HG03432 (cell line): ENCODE data around the gene NDUFAF2.
"Not testable (repeated sequence)": the region's sequence is repeated elsewhere in the genome, so short reads cannot be mapped to it uniquely, and the experiment has no call there.

Source experiments
- ATAC-seq: cut with Tn5 transposase; IDR thresholded peaks from one replicate; pipeline ENCODE4 v1.9.1; 2021; ENCODE audit warnings: mild to moderate bottlenecking, moderate library complexity; ENCODE audit not compliant: unreplicated experiment

NDUFAF2 gene, protein sequence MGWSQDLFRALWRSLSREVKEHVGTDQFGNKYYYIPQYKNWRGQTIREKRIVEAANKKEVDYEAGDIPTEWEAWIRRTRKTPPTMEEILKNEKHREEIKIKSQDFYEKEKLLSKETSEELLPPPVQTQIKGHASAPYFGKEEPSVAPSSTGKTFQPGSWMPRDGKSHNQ

DNA sequence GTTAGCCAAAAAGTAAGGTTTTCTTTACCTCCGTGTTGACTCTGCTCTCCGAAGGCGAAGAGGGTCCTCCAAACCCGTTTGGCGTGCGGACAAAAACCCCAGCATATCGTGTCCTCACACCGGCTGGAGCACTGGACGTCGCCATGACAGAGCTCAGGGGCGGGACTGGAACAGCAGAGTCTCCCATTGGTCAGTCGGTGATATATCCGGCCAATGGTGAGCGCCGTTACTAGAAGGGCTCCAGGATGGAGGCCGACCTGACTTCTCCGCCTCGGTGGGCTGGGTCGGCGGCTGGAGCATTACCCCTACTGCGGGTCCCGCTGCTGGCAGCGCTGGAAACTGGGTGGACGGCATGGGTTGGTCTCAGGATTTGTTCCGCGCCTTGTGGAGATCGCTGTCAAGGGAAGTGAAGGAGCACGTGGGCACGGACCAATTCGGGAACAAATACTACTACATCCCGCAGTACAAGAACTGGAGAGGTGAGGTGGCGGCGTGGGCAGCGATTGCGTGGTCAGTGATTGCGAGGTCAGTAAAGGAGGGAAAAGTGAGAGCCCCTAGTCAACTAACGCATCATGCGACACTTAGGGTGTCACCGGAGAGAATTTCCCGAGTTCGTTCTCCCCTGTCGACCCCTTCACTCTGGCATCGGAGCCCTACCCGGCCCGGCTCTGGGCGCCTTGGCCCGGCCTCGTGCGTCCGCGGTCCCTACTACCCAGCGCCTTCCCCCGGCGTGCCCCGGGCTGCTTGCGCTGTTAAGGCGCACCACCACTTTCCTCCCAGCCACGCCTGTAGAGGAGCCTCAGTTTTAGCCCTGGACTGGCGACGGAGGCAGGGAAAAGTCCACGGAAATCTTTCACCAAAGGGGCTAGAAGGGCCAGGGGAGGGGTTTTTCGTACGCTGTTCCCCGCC is at the start of gene NDUFAF2, which contains the start of gene ERCC8:
Gene NDUFAF2, plus strand, starts transcription at position 302 of the 909 bp plus-strand sequence. Its CDS starts 51 bp downstream, at position 353.
Gene ERCC8, minus strand, starts transcription at position 167 of the 909 bp plus-strand sequence. Its CDS starts 62 bp downstream, at position 105.
- ATAC-seq: peak; percentile 99

GRCh38 chr5:60896991-60897390 is 48.0 kb upstream of the NDUFAF2 start:
- ATAC-seq: no peak

GRCh38 chr5:60903356-60903755 is 41.6 kb upstream of the NDUFAF2 start:
- ATAC-seq: no peak

GRCh38 chr5:60916646-60917045 is 28.4 kb upstream of the NDUFAF2 start:
- no peak for ATAC-seq

DNA sequence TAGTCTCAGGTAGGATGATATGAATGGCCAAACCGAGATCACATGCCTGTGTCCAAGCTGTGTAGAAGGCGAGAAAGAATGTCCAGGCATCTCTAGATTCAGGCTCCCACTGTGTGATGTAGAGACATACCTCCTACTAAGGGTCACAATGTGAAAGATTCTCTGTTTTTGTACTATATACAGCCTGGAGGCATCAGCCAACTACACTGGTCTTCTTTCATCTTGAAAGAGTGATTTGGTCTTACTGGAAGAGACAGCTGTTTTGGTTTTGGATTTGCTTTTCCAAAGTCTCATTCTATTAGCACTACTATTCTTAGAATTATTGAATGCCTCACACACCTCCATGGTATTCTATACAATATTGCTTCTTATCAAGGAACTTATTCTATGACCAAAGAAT is 26.5 kb upstream of the NDUFAF2 start:
- no peak for ATAC-seq

GRCh38 chr5:60927450-60927849 is 17.6 kb upstream of the NDUFAF2 start:
- ATAC-seq: no peak

DNA sequence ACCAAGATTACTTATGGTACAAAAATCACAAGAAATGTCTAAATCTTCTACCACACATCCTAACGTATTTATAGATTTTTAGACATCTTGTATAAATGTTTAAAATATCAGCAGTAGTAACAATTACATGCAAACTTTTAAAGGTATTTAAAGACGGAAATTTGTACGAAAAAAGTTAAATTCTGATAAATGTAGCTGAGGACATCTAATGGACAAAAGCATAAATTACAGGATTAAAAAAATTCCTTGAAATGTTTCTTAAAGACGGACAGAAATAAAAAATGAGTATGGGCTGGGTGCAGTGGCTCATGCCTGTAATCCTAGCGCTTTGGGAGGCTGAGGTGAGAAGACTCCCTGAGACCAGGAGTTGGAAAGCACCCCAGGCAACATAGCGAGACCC is 16.0 kb upstream of the NDUFAF2 start:
- ATAC-seq: no peak

- no peak for ATAC-seq
These were observed 1.4 kb upstream of the NDUFAF2 start for GRCh38 chr5:60943624-60944023.

GRCh38 chr5:60945813-60946187 is 795 bp downstream of the NDUFAF2 start:
- peak; percentile 25 for ATAC-seq

DNA sequence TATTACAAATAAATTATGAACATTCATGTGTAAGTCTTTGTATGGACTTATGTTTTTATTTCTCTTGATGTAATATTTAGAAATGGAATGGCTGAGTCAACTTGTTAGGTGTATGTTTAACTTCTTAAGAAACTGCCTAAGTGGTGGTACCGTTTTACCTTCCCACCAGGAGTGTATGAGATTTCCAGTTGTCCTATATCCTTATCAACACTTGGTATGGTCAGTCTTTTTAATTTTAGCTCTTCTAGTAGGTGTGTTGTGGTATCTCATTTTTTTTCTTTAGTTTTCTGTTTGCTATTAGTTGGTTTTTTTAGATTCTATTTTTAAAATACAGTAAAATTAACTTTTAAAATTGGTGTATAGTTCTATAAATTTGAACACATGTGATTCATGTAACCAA is 3.7 kb downstream of the NDUFAF2 start:
- ATAC-seq: no peak

GRCh38 chr5:60955239-60955638 is 10.2 kb downstream of the NDUFAF2 start:
- no peak for ATAC-seq

DNA sequence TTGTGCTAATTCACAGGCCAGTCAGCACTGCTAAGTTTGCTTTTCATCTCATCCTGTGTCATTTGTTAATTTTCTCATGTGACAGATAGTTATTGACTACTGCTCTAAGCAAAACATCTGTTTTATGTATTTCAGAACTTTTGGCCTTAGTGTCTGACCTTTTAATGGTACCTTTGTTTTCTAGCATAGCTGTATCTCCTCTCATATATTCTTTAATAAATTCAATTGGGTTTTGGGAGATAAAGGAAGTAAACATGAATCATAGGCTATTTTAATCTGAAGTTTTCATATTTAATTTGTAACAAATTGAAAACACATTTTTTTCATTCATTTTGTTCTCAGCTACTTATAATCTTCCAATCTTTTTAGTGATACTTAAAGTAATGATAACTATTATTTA is 13.1 kb downstream of the NDUFAF2 start:
- no peak for ATAC-seq

DNA sequence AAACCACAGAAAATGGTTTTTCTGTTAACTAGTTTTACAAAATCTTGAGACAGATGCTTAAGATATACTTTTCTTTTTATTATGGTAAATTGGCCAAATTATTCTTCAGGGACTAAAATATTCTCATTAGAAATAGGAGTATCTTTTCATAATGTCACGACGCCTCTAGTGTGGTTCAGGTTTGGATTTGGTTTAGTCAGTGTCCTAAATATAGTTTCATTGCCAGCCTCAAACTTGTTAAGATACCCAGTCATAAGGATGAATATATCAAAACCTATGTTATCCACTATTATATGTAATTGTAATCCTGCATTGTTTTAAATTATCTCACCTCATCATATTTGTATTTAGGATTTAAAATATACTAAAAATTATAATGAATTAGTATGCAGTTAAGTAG is 13.7 kb downstream of the NDUFAF2 start:
- ATAC-seq: no peak

DNA sequence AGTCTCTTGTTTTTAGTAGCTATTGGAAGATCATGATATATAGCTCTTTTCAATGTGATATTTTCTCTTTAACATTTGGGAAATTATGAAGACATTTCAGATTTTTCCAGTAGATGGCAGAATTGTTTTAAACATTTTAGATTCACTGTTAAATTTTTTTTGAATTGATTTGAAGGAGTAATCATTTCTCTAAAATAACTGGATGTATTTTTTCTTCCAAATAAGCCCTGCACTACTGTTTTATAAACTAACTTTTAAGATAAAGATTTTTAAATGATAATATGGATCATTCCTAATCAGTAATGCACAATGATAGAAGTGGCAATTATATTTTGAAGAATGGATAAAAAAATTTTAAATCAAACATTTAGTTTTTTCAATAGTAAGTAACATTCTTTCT is 14.2 kb downstream of the NDUFAF2 start:
- ATAC-seq: no peak

DNA sequence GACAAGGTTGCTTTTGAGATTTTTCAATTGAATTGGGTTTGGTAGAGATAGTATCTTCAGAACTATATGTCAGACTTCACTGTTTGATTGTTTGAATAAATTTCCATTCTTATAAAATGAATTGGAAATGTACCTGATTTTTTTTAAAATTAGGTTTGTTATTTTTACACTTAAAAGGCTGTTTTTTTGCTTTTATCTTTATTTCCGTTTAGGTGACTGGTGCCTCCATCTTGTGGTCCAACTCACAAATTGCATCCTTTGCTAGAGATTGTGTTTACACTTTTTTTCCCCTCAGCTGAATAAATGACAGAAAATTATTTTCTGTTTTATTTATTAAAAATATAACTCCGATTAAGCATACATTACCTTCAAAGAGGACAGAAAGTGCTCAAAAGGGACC is 15.6 kb downstream of the NDUFAF2 start:
- no peak for ATAC-seq

GRCh38 chr5:60961685-60962084 is 16.7 kb downstream of the NDUFAF2 start:
- ATAC-seq: no peak

- ATAC-seq: peak; percentile 68
These were observed 27.2 kb downstream of the NDUFAF2 start for GRCh38 chr5:60972231-60972630.

DNA sequence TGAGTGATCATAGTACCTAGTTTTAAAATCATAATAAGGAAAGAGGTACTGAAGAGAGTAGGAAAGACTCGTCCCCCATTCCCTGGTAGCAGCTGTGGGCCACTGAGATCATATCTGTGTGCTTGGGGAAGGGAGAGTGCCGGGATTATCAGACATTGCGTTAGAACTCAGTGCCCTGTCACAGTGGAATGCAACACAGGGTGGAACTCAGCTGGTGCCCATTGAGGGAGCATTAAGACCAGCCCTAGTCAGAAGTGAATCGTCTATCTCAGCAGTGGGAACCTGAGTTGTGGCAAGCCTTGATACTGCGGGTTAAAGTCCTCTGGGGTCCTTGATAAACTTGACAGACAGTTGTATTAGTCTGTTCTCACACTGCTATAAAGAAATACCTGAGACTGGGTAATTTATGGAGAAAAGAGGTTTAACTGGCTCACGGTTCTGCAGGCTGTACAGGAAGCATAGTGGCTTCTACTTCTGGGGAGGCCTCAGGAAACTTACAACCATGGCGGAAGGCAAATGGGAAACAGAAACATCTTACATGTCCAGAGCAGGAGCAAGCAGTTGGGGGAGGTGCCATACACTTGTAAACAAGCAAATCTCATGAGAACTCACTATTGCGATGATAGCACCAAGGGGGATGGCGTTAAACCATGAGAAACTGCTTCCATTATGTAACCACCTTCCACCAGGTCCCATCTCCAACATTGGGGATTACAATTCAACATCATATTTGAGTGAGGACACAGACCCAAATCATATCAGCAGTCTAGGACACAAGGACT is 33.1 kb downstream of the NDUFAF2 start:
- ATAC-seq: no peak

DNA sequence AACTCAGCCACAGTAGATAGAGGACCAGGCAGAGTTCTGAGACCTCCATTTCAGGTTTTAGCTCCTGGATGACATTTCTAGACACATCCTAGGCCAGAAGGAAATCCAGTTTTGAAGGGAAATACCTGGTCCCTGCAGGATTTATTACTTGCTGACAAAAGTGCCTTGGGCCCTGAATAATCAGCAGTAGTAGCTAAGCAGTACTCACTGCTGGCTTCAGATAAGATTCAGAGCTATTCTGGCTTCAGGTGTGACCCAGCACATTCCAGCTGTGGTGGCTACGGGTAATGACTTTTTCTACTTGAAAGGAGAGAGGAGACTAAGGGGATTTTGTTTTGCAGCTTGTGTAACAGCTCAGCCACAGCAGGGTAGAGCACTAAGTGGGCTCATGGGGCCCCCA is 34.0 kb downstream of the NDUFAF2 start:
- no peak for ATAC-seq

- no peak for ATAC-seq
These were observed 35.5 kb downstream of the NDUFAF2 start for GRCh38 chr5:60980511-60980910.

GRCh38 chr5:60982127-60982526 is 37.1 kb downstream of the NDUFAF2 start:
- ATAC-seq: not testable (repeated sequence)
